ENCODE data around the gene DUSP14.

GRCh38 chr17:37458805-37459204 is 30.9 kb upstream of the DUSP14 start:
- no peak for TF ChIP-seq CTCF (IDR thresholded peaks at IDR 0.05)
- TF ChIP-seq EP300 (IDR thresholded peaks at IDR 0.05), result no peak

Data from upper lobe of left lung (tissue), 4 donors.